ENCODE measurements around the gene TFPT.

Gene TFPT

GRCh38 chr19:54148158-54148557, 32.7 kb upstream of the TFPT start:
- no peak for DNase-seq

GRCh38 chr19:54147676-54148075, 32.2 kb upstream of the TFPT start:
- DNase-seq, result no peak

- DNase-seq, result no peak
Observed at GRCh38 chr19:54145541-54146158, 30.2 kb upstream of the TFPT start.

- no peak for DNase-seq
Observed at GRCh38 chr19:54142166-54142780, 26.8 kb upstream of the TFPT start.

- DNase-seq, result no peak
Observed at GRCh38 chr19:54141356-54141755, 25.9 kb upstream of the TFPT start.

GRCh38 chr19:54138489-54139256, 23.2 kb upstream of the TFPT start:
- DNase-seq, result no peak

GRCh38 chr19:54137699-54138488, 22.4 kb upstream of the TFPT start, which contains the start of gene CNOT3:
Gene CNOT3 (plus strand): TSS chr19:54137762. CDS start chr19:54142979, 5,217 bp downstream.
- no peak for DNase-seq

- peak; percentile 99 for DNase-seq
Observed at GRCh38 chr19:54136864-54137698, 21.6 kb upstream of the TFPT start.

- no peak for DNase-seq
Observed at GRCh38 chr19:54136086-54136863, 20.8 kb upstream of the TFPT start.

- no peak for DNase-seq
Observed at GRCh38 chr19:54133957-54134590, 18.6 kb upstream of the TFPT start.

GRCh38 chr19:54133312-54133956, 18.0 kb upstream of the TFPT start:
- no peak for DNase-seq

GRCh38 chr19:54129617-54129996, 14.2 kb upstream of the TFPT start:
- DNase-seq, result no peak

GRCh38 chr19:54128796-54129616, 13.5 kb upstream of the TFPT start:
- DNase-seq, result no peak

GRCh38 chr19:54128441-54128725, 12.9 kb upstream of the TFPT start:
- DNase-seq, result no peak

GRCh38 chr19:54127688-54128440, 12.4 kb upstream of the TFPT start:
- DNase-seq, result no peak

GRCh38 chr19:54125713-54126112, 10.3 kb upstream of the TFPT start:
- no peak for DNase-seq

- DNase-seq, result no peak
Observed at GRCh38 chr19:54124393-54124792, 8.9 kb upstream of the TFPT start.

GRCh38 chr19:54123682-54124081, 8.2 kb upstream of the TFPT start:
- no peak for DNase-seq

- DNase-seq, result no peak
Observed at GRCh38 chr19:54121259-54121658, 5.8 kb upstream of the TFPT start.
